K562 (cell line): Measurements from ENCODE around the gene CCDC141. TPM values are rescaled to one million over a fixed set of nuclear protein-coding genes. Genes with fewer than 3 reads are reported as not detected.
"Not testable (repeated sequence)": the region's sequence is repeated elsewhere in the genome, so short reads cannot be mapped to it uniquely, and the experiment has no call there.

ENCODE experiments used
- ATAC-seq: fragments of 200-7000 bp; cut with Tn5 transposase; 3 replicates; pipeline ENCODE4 v1.9.1; 2020; ENCODE audit warnings: moderate library complexity
- BruUV-seq: library from RNA; stranded (reverse); fragments of 400-500 nt; replicated peaks from 2 replicates; lab custom pipeline; 2021; lab: Mats Ljungman, UMichigan
- CTCF ChIA-PET: fragments of 300-600 bp; formaldehyde crosslinking; extraction: SDS; loops from one replicate; lab custom pipeline; 2021; ENCODE audit warnings: low intra/inter-chr PET ratio; lab: Yijun Ruan, JAX
- POLR2A ChIA-PET: fragments of 300-600, 350-650 bp; sonication (Branson Sonifier 250); formaldehyde crosslinking; extraction: SDS; loops from one replicate; lab custom pipeline; 2021; ENCODE audit warnings: antibody characterized with exemption, inconsistent platforms; lab: Yijun Ruan, JAX
- DNase-seq, 4 experiments: peaks; one replicate each; pipeline versions ENCODE4 v3.0.0 to v3.0.0-alpha.2; 2011 to 2018; ENCODE audit warnings: low spot score in 3 of 4, mixed read lengths in 3 of 4; ENCODE audit errors: extremely low read depth in 1 of 4
- FAIRE-seq: peaks from 2 replicates; lab custom pipeline; 2011; peaks lifted over from hg19 to GRCh38; lab: Jason Lieb, UNC
- H2AFZ ChIP-seq: 2 replicates; pipeline ENCODE4 v1.6.0; 2011; ENCODE audit warnings: low read depth, low read length, control low read depth, inconsistent platforms
- H3K27ac ChIP-seq: fragments of 200-600 bp; 3 replicates; pipeline ENCODE4 v1.8.0; 2011; ENCODE audit warnings: low read depth, mild to moderate bottlenecking, control low read depth, inconsistent platforms, low read length, moderate library complexity, mixed read lengths; ENCODE audit errors: extremely low read depth
- H3K27me3 ChIP-seq, 2 experiments: fragments of 300-600 bp in 1 of 2; 2 replicates in 1 of 2; 3 replicates in 1 of 2; pipeline versions ENCODE4 v1.6.0 to v1.8.0; 2011; ENCODE audit warnings: inconsistent platforms in 2 of 2, low read length in 2 of 2, mild to moderate bottlenecking in 1 of 2, mixed read lengths in 1 of 2, moderate library complexity in 1 of 2; ENCODE audit not compliant: control insufficient read depth in 2 of 2, insufficient read depth in 2 of 2
- H3K36me3 ChIP-seq: fragments of 300-600 bp; 3 replicates; pipeline ENCODE4 v1.8.0; 2011; ENCODE audit warnings: mild to moderate bottlenecking, low read length, inconsistent platforms; ENCODE audit not compliant: control insufficient read depth, insufficient read depth
- H3K4me1 ChIP-seq, 2 experiments: fragments of 200-600 bp in 1 of 2; replicated peaks in 1 of 2; 2 replicates in 1 of 2; 3 replicates in 1 of 2; pipeline versions ENCODE4 v1.5.1 to v1.8.0; 2011; ENCODE audit warnings: inconsistent platforms in 2 of 2, low read length in 2 of 2, mild to moderate bottlenecking in 1 of 2, mixed read lengths in 1 of 2, moderate library complexity in 1 of 2; ENCODE audit not compliant: control insufficient read depth in 2 of 2, insufficient read depth in 2 of 2
- H3K4me2 ChIP-seq: 2 replicates; pipeline ENCODE4 v1.6.1; 2011; ENCODE audit warnings: low read length, control low read depth, inconsistent platforms, mixed read lengths; ENCODE audit not compliant: insufficient read depth
- H3K4me3 ChIP-seq: fragments of 200-600 bp; sonication (generic), shearing (Covaris generic); 2 replicates; pipeline ENCODE4 v1.5.1; 2016; ENCODE audit warnings: control low read depth, inconsistent platforms
- H3K79me2 ChIP-seq: fragments of 200-600 bp; 3 replicates; pipeline ENCODE4 v1.8.0; 2011; ENCODE audit warnings: low read length, inconsistent platforms; ENCODE audit not compliant: control insufficient read depth, insufficient read depth
- H3K9ac ChIP-seq, 2 experiments: 2 replicates each; pipeline versions ENCODE4 v1.6.0 to v1.6.1; 2011; ENCODE audit warnings: low read depth in 2 of 2, low read length in 2 of 2, control low read depth in 1 of 2, inconsistent platforms in 1 of 2, mild to moderate bottlenecking in 1 of 2, mixed read lengths in 1 of 2; ENCODE audit not compliant: insufficient read depth in 1 of 2
- H3K9me1 ChIP-seq: one replicate; pipeline ENCODE4 v1.6.0; 2011; ENCODE audit warnings: inconsistent platforms, mild to moderate bottlenecking, low read length, moderate library complexity; ENCODE audit not compliant: control insufficient read depth, insufficient read depth
- H3K9me3 ChIP-seq: replicated peaks from 2 replicates; pipeline ENCODE4 v1.5.1; 2011; ENCODE audit warnings: low read depth, low read length, inconsistent platforms; ENCODE audit not compliant: control insufficient read depth, insufficient read depth
- H4K20me1 ChIP-seq: replicated peaks from 2 replicates; pipeline ENCODE4 v1.6.1; 2011; ENCODE audit warnings: low read length, inconsistent platforms, mixed read lengths; ENCODE audit not compliant: control insufficient read depth, insufficient read depth
- MAFG ChIP-seq: fragments of 450-650 bp; conservative IDR thresholded peaks from 2 replicates; pipeline ENCODE4 v1.6.1; 2016; ENCODE audit warnings: missing genetic modification characterization, missing compliant biosample characterization
- NFE2 ChIP-seq: IDR thresholded peaks from 2 replicates; pipeline ENCODE4 v1.6.1; 2014; ENCODE audit warnings: antibody characterized with exemption, low read depth
- NFE2L1 ChIP-seq: fragments of 450-650 bp; IDR thresholded peaks from 2 replicates; pipeline ENCODE4 v1.6.1; 2016; ENCODE audit warnings: missing genetic modification characterization, low read depth, mild to moderate bottlenecking, missing compliant biosample characterization, moderate library complexity, borderline replicate concordance
- NFIC ChIP-seq: fragments of 450-650 bp; IDR thresholded peaks from 2 replicates; pipeline ENCODE4 v1.6.1; 2017; ENCODE audit warnings: mild to moderate bottlenecking, inconsistent platforms
- SREBF2 ChIP-seq: sonication (generic); formaldehyde crosslinking; IDR thresholded peaks from 2 replicates; pipeline ENCODE4 v1.4.0; 2020; ENCODE audit warnings: mild to moderate bottlenecking, missing genetic modification reagents
- YY1 ChIP-seq, 3 experiments: IDR thresholded peaks; 2 replicates each; pipeline ENCODE4 v1.6.1; 2011; ENCODE audit warnings: low read length in 2 of 3, mild to moderate bottlenecking in 2 of 3, moderate library complexity in 2 of 3, borderline replicate concordance in 1 of 3, control low read depth in 1 of 3, low read depth in 1 of 3; ENCODE audit not compliant: insufficient read depth in 3 of 3, insufficient replicate concordance in 2 of 3, control insufficient read depth in 1 of 3, insufficient read length in 1 of 3; ENCODE audit errors: extremely low read depth in 1 of 3
- WGBS: fragments of 100-300 bp; shearing (Covaris generic); methylation state at CpG from one replicate; pipeline ENCODE4 v1.1.6; 2016; ENCODE audit warnings: low coverage, mixed read lengths; ENCODE audit not compliant: insufficient coverage; ENCODE audit errors: missing lambda C conversion rate; 5-methylcytosine and 5-hydroxymethylcytosine counted together
- in situ Hi-C: fragments of 300-500 bp; cut with MboI; formaldehyde crosslinking; loops from 4 replicates; pipeline ENCODE4 v1.15.0; 2018; ENCODE audit warnings: inconsistent platforms, mixed read lengths
- intact Hi-C: fragments of 100-400 bp; cut with micrococcal nuclease; formaldehyde crosslinking; loops from 2 replicates; pipeline ENCODE4 v1.14.2; 2022
- polyA plus RNA-seq, 8 experiments: library from polyadenylated mRNA; depleted of rRNA in 4 of 8; stranded (reverse) in 5 of 8; unstranded in 3 of 8; fragments of >200 nt; fragmentation: Nextera tagmentation in 2 of 8; fragmentation: Illumina TruSeq in 1 of 8; extraction: Ambion mirVana in 2 of 8; extraction: Trizol in 1 of 8; gene quantifications; 2 replicates each; pipeline versions ENCODE4 v1.2.1 to v1.2.3, GENCODE V29; 2011 to 2014; ENCODE audit warnings: inconsistent platforms in 1 of 8, missing spikeins in 1 of 8
- total RNA-seq, 7 experiments: library from RNA; depleted of rRNA in 6 of 7; stranded (reverse); fragments of >200 nt in 6 of 7; fragmentation: Illumina TruSeq in 2 of 7; extraction: Trizol in 2 of 7; gene quantifications; 2 replicates each; pipeline versions ENCODE4 v1.2.1 to v1.2.3, GENCODE V29; 2011 to 2021; ENCODE audit warnings: low replicate concordance in 1 of 7

CCDC141 gene
- total and polyA plus RNA-seq, 9 of the 15 experiments (the other 6 are each of a cell fraction or from before 2014, with no cell fraction given), result 0.09 TPM; not detected in 8

DNA sequence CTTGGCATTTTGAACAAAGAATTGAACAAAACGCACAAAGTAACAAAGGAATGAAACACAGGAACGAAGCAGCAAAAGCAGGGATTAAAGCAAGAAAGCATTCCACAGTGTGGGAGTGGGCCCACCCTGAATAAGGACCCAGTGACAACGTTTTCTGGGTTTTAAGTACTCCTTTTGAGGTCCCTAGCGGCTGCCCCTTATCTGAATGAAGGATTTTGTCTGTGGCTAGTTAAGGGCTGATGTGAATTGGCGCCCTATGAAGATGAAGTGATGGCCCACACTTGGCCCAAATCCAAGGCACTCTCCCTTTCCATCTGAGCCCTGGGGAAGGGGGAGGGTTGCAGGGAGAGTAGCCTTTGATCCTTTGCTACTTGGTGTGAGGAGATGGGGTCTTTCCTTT is 7.8 kb upstream of the CCDC141 start:
- Histone ChIP-seq H3K36me3 (no peaks in the 10 kb centered on the region), H3K4me2 (no peak overlapping the region), H4K20me1 (no peaks in the 10 kb centered on the region), H2AFZ (no peak overlapping the region), H3K27ac (no peak overlapping the region), H3K9ac (no peak overlapping the region), H3K4me3 (no peak overlapping the region), H3K79me2 (no peaks in the 10 kb centered on the region), H3K27me3 (no peaks in the 10 kb centered on the region), H3K4me1 (no peaks in the 10 kb centered on the region), H3K9me1 (no peaks in the 10 kb centered on the region), H3K9me3 (no peaks in the 10 kb centered on the region)
- ChIA-PET POLR2A (interaction anchor here (0.6 kb wide), 1 partner anchor 21 kb away, joined by 3 read pairs; no protein-coding TSS in a partner anchor), CTCF (no interaction called here)
- in situ Hi-C loops (no loop called here), intact Hi-C loops (no loop called here)
- FAIRE-seq (no peak), DNase-seq (no peak), ATAC-seq (no peak)
- BruUV-seq, result no TSS peak
- TF ChIP-seq SREBF2 (CRISPR knock-in tag) (no peak), YY1 (IDR thresholded peaks at IDR 0.05; ENCODE audit: borderline replicate concordance in 1 of 3, control insufficient read depth in 1 of 3, extremely low read depth in 1 of 3, insufficient read depth in 3 of 3, insufficient read length in 1 of 3, insufficient replicate concordance in 2 of 3, low read depth in 1 of 3, low read length in 2 of 3) (no peak), NFIC (peak; percentile 47; the same call in 1 of the 2 replicates)
- WGBS, result 3% methylated on average over 5 of the region's 5 CpGs

DNA sequence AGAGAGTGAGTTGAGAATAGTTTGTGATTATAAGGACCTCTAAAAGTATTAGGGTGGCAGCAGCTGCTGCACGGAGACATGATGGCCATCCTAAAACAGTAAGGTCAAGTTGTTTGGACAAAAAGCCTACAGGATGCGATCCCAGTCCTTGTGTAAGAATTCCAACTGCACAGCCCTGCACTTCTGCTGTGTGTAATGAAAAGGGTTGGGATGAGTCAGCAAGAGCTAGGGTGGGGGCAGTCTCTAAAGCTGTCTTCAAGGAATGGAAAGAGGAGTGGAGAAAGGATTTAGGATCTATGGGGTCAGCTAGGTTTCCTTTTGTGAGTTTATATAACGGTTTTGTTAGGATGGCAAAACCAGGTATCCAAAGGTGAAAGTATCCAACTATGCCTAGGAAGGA is 3.6 kb upstream of the CCDC141 start:
- WGBS, result 6% methylated on average over 2 of the region's 3 CpGs
- H4K20me1 ChIP-seq, H3K27me3 ChIP-seq, H3K4me3 ChIP-seq, H3K4me2 ChIP-seq, DNase-seq, BruUV-seq, in situ Hi-C loops, POLR2A ChIA-PET, CTCF ChIA-PET, H3K36me3 ChIP-seq, H3K9me1 ChIP-seq, H3K9me3 ChIP-seq, H3K4me1 ChIP-seq, H3K27ac ChIP-seq, FAIRE-seq, ATAC-seq, H2AFZ ChIP-seq, H3K9ac ChIP-seq, H3K79me2 ChIP-seq, intact Hi-C loops: not testable (repeated sequence)
- TF ChIP-seq MAFG (tag), result peak; percentile 54; the same call in 1 of the 2 replicates
- 0 out of 2 replicates have a peak, but pooled peaks have one; percentile 21 for TF ChIP-seq NFE2
- TF ChIP-seq NFE2L1 (tag), result peak; percentile 34; the same call in 1 of the 2 replicates
